SK-N-SH (cell line): ENCODE measurements around the gene TMEM117. TPM values are rescaled to one million over a fixed set of nuclear protein-coding genes. Genes with fewer than 3 reads are reported as not detected.

Experiments
- CTCF ChIA-PET: fragments of 300-600, 350-600 bp; formaldehyde crosslinking; extraction: SDS; loops from one replicate; lab custom pipeline; 2021; lab: Yijun Ruan, JAX
- POLR2A ChIA-PET: fragments of 350-600 bp; sonication (Branson Sonifier 250); formaldehyde crosslinking; extraction: SDS; loops from one replicate; lab custom pipeline; 2020; ENCODE audit warnings: antibody characterized with exemption, inconsistent platforms; lab: Yijun Ruan, JAX
- DNase-seq: peaks from one replicate; pipeline ENCODE4 v3.0.0; 2012
- H2AFZ ChIP-seq: fragments of 200-600 bp; sonication (generic); 2 replicates; pipeline ENCODE4 v1.8.1; 2016; ENCODE audit warnings: antibody characterized with exemption, mild to moderate bottlenecking, low read depth
- H3F3A ChIP-seq: fragments of 200-600 bp; sonication (generic); replicated peaks from 2 replicates; pipeline ENCODE3; 2016; ENCODE audit warnings: antibody characterized with exemption, mild to moderate bottlenecking; ENCODE audit not compliant: insufficient read depth
- H3K27ac ChIP-seq, 2 experiments: fragments of 200-500 bp in 1 of 2; fragments of 200-600 bp in 1 of 2; sonication (Bioruptor generic) in 1 of 2; sonication (generic), shearing (Covaris generic) in 1 of 2; 2 replicates each; pipeline versions ENCODE4 v1.5.1 to v1.6.1; 2014 to 2016; ENCODE audit warnings: low read depth in 2 of 2, inconsistent platforms in 1 of 2, low read length in 1 of 2, mild to moderate bottlenecking in 1 of 2, mixed read lengths in 1 of 2
- H3K27me3 ChIP-seq: fragments of 200-600 bp; sonication (generic), shearing (Covaris generic); 2 replicates; pipeline ENCODE4 v1.6.1; 2016; ENCODE audit warnings: mixed run types; ENCODE audit not compliant: insufficient read depth
- H3K36me3 ChIP-seq, 2 experiments: fragments of 200-500 bp in 1 of 2; fragments of 200-600 bp in 1 of 2; sonication (Bioruptor generic) in 1 of 2; sonication (generic) in 1 of 2; replicated peaks in 1 of 2; 2 replicates each; pipeline versions ENCODE3 to v1.5.1; 2014 to 2016; ENCODE audit warnings: low read length in 1 of 2, mild to moderate bottlenecking in 1 of 2; ENCODE audit not compliant: insufficient read depth in 2 of 2, control insufficient read depth in 1 of 2
- H3K4me1 ChIP-seq, 2 experiments: fragments of 200-500 bp in 1 of 2; fragments of 200-600 bp in 1 of 2; sonication (Bioruptor generic) in 1 of 2; sonication (generic), shearing (Covaris generic) in 1 of 2; 2 replicates each; pipeline versions ENCODE4 v1.5.1 to v1.6.1; 2014 to 2016; ENCODE audit warnings: low read depth in 1 of 2, low read length in 1 of 2, mixed run types in 1 of 2; ENCODE audit not compliant: insufficient read depth in 2 of 2, control insufficient read depth in 1 of 2
- H3K4me2 ChIP-seq: fragments of 200-600 bp; sonication (generic), shearing (Covaris generic); 2 replicates; pipeline ENCODE4 v1.6.1; 2017; ENCODE audit warnings: mixed run types
- H3K4me3 ChIP-seq, 2 experiments: fragments of 200-500 bp in 1 of 2; fragments of 200-600 bp in 1 of 2; sonication (Bioruptor generic) in 1 of 2; sonication (generic), shearing (Covaris generic) in 1 of 2; 2 replicates each; pipeline versions ENCODE4 v1.5.1 to v1.8.1; 2014 to 2016; ENCODE audit warnings: low read depth in 2 of 2, inconsistent platforms in 1 of 2, low read length in 1 of 2, mild to moderate bottlenecking in 1 of 2, mixed read lengths in 1 of 2, moderate library complexity in 1 of 2
- H3K79me2 ChIP-seq: fragments of 200-600 bp; sonication (generic); 2 replicates; pipeline ENCODE4 v1.8.1; 2017; ENCODE audit warnings: mild to moderate bottlenecking; ENCODE audit not compliant: insufficient read depth
- H3K9ac ChIP-seq: fragments of 200-600 bp; sonication (generic); 2 replicates; pipeline ENCODE4 v1.6.1; 2017; ENCODE audit warnings: mixed run types
- H3K9me2 ChIP-seq: fragments of 200-600 bp; sonication (generic); 2 replicates; pipeline ENCODE4 v1.6.1; 2017; ENCODE audit warnings: mixed run types
- H3K9me3 ChIP-seq: fragments of 200-600 bp; sonication (generic); 2 replicates; pipeline ENCODE4 v1.6.1; 2017; ENCODE audit warnings: mixed run types, mild to moderate bottlenecking, moderate library complexity
- H4K20me1 ChIP-seq: fragments of 200-600 bp; sonication (generic); 2 replicates; pipeline ENCODE4 v1.6.1; 2017; ENCODE audit warnings: mild to moderate bottlenecking, mixed run types; ENCODE audit not compliant: insufficient read depth
- CHD2 ChIP-seq: fragments of 150-350 bp; IDR thresholded peaks from 2 replicates; pipeline ENCODE4 v1.6.1; 2018; ENCODE audit warnings: low read length; ENCODE audit not compliant: partially characterized antibody
- ELF1 ChIP-seq: IDR thresholded peaks from 2 replicates; pipeline ENCODE4 v1.4.0; 2012
- EZH2phosphoT487 ChIP-seq: fragments of 200-600 bp; sonication (generic); IDR thresholded peaks from 2 replicates; pipeline ENCODE4 v1.6.1; 2017; ENCODE audit warnings: low read depth, mixed run types, mild to moderate bottlenecking, antibody characterized with exemption, moderate library complexity, borderline replicate concordance
- FOSL2 ChIP-seq: IDR thresholded peaks from 2 replicates; pipeline ENCODE4 v1.4.0; 2012; ENCODE audit warnings: low read depth, mild to moderate bottlenecking, moderate library complexity, borderline replicate concordance
- FOXM1 ChIP-seq: IDR thresholded peaks from 2 replicates; pipeline ENCODE4 v1.4.0; 2012; ENCODE audit warnings: low read depth, mild to moderate bottlenecking
- GABPA ChIP-seq: IDR thresholded peaks from 2 replicates; pipeline ENCODE4 v1.4.0; 2012; ENCODE audit warnings: low read depth, mild to moderate bottlenecking
- GATA2 ChIP-seq: sonication (generic); formaldehyde crosslinking; IDR thresholded peaks from 2 replicates; pipeline ENCODE4 v1.5.0; 2020; ENCODE audit warnings: mild to moderate bottlenecking, missing genetic modification reagents
- IRF3 ChIP-seq: fragments of 150-350 bp; IDR thresholded peaks from 2 replicates; pipeline ENCODE4 v1.6.1; 2016; ENCODE audit warnings: mild to moderate bottlenecking, low read depth, low read length
- JUND ChIP-seq: IDR thresholded peaks from 2 replicates; pipeline ENCODE4 v1.4.0; 2012
- MEF2A ChIP-seq: IDR thresholded peaks from 2 replicates; pipeline ENCODE4 v1.4.0; 2012; ENCODE audit warnings: low read depth, borderline replicate concordance
- NRF1 ChIP-seq: IDR thresholded peaks from 2 replicates; pipeline ENCODE4 v1.6.1; 2012; ENCODE audit warnings: low read depth, mild to moderate bottlenecking, low read length
- RCOR1 ChIP-seq: fragments of 150-350 bp; IDR thresholded peaks from 2 replicates; pipeline ENCODE4 v1.6.1; 2017; ENCODE audit warnings: antibody characterized with exemption, low read length
- RFX5 ChIP-seq: IDR thresholded peaks from 2 replicates; pipeline ENCODE4 v1.6.1; 2012; ENCODE audit warnings: mild to moderate bottlenecking, improper control_type of control experiment, low read length
- RXRA ChIP-seq: IDR thresholded peaks from 2 replicates; pipeline ENCODE4 v1.4.0; 2012; ENCODE audit warnings: low read depth, mild to moderate bottlenecking, borderline replicate concordance
- SIN3A ChIP-seq: IDR thresholded peaks from 2 replicates; pipeline ENCODE4 v1.6.1; 2012; ENCODE audit warnings: low read depth, mild to moderate bottlenecking, low read length, moderate library complexity, borderline replicate concordance
- TAF1 ChIP-seq: IDR thresholded peaks from 2 replicates; pipeline ENCODE4 v1.6.1; 2012; ENCODE audit warnings: low read depth, mild to moderate bottlenecking, low read length, moderate library complexity, borderline replicate concordance
- TEAD4 ChIP-seq: IDR thresholded peaks from 2 replicates; pipeline ENCODE4 v1.4.0; 2012; ENCODE audit warnings: mild to moderate bottlenecking, borderline replicate concordance; ENCODE audit not compliant: insufficient read depth
- YY1 ChIP-seq: IDR thresholded peaks from 2 replicates; pipeline ENCODE4 v1.4.0; 2012; ENCODE audit warnings: low read depth, mild to moderate bottlenecking
- WGBS: methylation state at CpG from one replicate; pipeline ENCODE4 v1.1.6; 2017; ENCODE audit warnings: low lambda C conversion rate; 5-methylcytosine and 5-hydroxymethylcytosine counted together
- polyA plus RNA-seq, 3 experiments: library from polyadenylated mRNA; depleted of rRNA; stranded (reverse); fragments of >200 nt; gene quantifications; 2 replicates each; pipeline ENCODE4 v1.2.3, GENCODE V29; 2012
- TF ChIP-seq, protein P1 (sequence below): fragments of 200-600 bp; sonication (generic); IDR thresholded peaks from 2 replicates; pipeline ENCODE4 v1.6.1; 2017; ENCODE audit warnings: antibody characterized with exemption, mild to moderate bottlenecking, moderate library complexity
- TF ChIP-seq, protein P2 (sequence below): IDR thresholded peaks from 2 replicates; pipeline ENCODE4 v1.4.0; 2012; ENCODE audit warnings: low read depth, borderline replicate concordance
- TF ChIP-seq, protein P3 (sequence below): IDR thresholded peaks from 2 replicates; pipeline ENCODE4; 2012

Gene TMEM117
- polyA plus RNA-seq, 1 of the 3 experiments (the other 2 are of a cell fraction) = 0.81 TPM

- Histone ChIP-seq H3K36me3 (no peaks in the 10 kb centered on the region), H3K79me2 (no peaks in the 10 kb centered on the region), H3K4me3 (no peak overlapping the region), H3K27ac (no peak overlapping the region), H3K9ac (no peak overlapping the region), H3K9me2 (no peaks in the 10 kb centered on the region), H3K4me1 (peaks cover 0 to 2% of the 10 kb centered on the region in 2 experiments; a peak in 1 of 4 replicates), H3K4me2 (no peak overlapping the region), H3K9me3 (no peaks in the 10 kb centered on the region), H2AFZ (no peak overlapping the region), H3F3A (no peaks in the 10 kb centered on the region), H4K20me1 (no peaks in the 10 kb centered on the region), H3K27me3 (no peaks in the 10 kb centered on the region)
- ChIA-PET CTCF (interaction anchor here (1.5 kb wide), 1 partner anchor 85 kb away, joined by 5 read pairs; no protein-coding TSS in a partner anchor), POLR2A (interaction anchor here (1.1 kb wide), 1 partner anchor 36 kb away, joined by 3 read pairs; no protein-coding TSS in a partner anchor)
- no peak for TF ChIP-seq ELF1
- TF ChIP-seq RCOR1 = no peak
- no peak for TF ChIP-seq TEAD4
- TF ChIP-seq, protein P1, sequence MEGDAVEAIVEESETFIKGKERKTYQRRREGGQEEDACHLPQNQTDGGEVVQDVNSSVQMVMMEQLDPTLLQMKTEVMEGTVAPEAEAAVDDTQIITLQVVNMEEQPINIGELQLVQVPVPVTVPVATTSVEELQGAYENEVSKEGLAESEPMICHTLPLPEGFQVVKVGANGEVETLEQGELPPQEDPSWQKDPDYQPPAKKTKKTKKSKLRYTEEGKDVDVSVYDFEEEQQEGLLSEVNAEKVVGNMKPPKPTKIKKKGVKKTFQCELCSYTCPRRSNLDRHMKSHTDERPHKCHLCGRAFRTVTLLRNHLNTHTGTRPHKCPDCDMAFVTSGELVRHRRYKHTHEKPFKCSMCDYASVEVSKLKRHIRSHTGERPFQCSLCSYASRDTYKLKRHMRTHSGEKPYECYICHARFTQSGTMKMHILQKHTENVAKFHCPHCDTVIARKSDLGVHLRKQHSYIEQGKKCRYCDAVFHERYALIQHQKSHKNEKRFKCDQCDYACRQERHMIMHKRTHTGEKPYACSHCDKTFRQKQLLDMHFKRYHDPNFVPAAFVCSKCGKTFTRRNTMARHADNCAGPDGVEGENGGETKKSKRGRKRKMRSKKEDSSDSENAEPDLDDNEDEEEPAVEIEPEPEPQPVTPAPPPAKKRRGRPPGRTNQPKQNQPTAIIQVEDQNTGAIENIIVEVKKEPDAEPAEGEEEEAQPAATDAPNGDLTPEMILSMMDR = no peak
- TF ChIP-seq NRF1 = no peak
- no peak for TF ChIP-seq MEF2A
- TF ChIP-seq YY1 = no peak
- TF ChIP-seq FOSL2 = no peak
- no peak for TF ChIP-seq FOXM1
- no peak for TF ChIP-seq RXRA
- TF ChIP-seq IRF3 = no peak
- TF ChIP-seq JUND = no peak
- TF ChIP-seq RFX5 = no peak
- TF ChIP-seq TAF1 = no peak
- no peak for TF ChIP-seq EZH2phosphoT487
- 79% methylated on average over 7 of the region's 7 CpGs for WGBS
- DNase-seq = no peak
Measured at GRCh38 chr12:43861015-43861839, 25.3 kb downstream of the TMEM117 start.

DNA sequence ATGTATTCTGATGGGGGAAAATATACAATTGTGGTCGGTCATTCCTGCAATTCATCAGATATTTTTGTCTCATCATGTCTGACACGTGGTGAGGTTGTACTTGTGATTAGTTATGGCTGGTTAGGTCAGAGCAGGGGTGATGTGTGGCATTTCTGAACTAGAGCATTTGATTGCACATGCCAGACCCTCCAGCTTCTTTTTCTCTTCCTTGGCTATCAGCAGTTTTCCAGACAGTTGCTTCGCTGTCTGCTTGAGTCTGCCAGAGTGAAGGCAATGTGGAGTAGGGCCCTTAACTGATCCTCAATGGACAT lies 25.9 kb downstream of the TMEM117 start:
- 77% methylated on average over 3 of the region's 3 CpGs for WGBS
- H3K9ac ChIP-seq = no peak overlapping the region
- POLR2A ChIA-PET = interaction anchor here (1.1 kb wide), 1 partner anchor 37 kb away, joined by 3 read pairs; no protein-coding TSS in a partner anchor
- H3K4me2 ChIP-seq = no peak overlapping the region
- DNase-seq = no peak
- no peak overlapping the region for H3K27ac ChIP-seq
- no peak overlapping the region for H3K4me3 ChIP-seq
- CTCF ChIA-PET = interaction anchor here (1.5 kb wide), 1 partner anchor 85 kb away, joined by 5 read pairs; no protein-coding TSS in a partner anchor
- H3K9me2 ChIP-seq = no peaks in the 10 kb centered on the region
- no peaks in the 10 kb centered on the region for H3K79me2 ChIP-seq
- peaks cover 0 to 2% of the 10 kb centered on the region in 2 experiments; a peak in 1 of 4 replicates for H3K4me1 ChIP-seq
- H3K9me3 ChIP-seq = no peaks in the 10 kb centered on the region
- no peaks in the 10 kb centered on the region for H4K20me1 ChIP-seq
- H3K36me3 ChIP-seq = no peaks in the 10 kb centered on the region
- no peaks in the 10 kb centered on the region for H3F3A ChIP-seq
- H3K27me3 ChIP-seq = no peaks in the 10 kb centered on the region
- H2AFZ ChIP-seq = no peak overlapping the region
- TF ChIP-seq JUND (no peak), GABPA (no peak), CHD2 (no peak), RXRA (no peak), GATA2 (CRISPR knock-in tag) (no peak), FOSL2 (no peak), SIN3A (no peak), TEAD4 (no peak)
- TF ChIP-seq, protein P2, sequence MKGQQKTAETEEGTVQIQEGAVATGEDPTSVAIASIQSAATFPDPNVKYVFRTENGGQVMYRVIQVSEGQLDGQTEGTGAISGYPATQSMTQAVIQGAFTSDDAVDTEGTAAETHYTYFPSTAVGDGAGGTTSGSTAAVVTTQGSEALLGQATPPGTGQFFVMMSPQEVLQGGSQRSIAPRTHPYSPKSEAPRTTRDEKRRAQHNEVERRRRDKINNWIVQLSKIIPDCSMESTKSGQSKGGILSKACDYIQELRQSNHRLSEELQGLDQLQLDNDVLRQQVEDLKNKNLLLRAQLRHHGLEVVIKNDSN = no peak
- TF ChIP-seq, protein P3, sequence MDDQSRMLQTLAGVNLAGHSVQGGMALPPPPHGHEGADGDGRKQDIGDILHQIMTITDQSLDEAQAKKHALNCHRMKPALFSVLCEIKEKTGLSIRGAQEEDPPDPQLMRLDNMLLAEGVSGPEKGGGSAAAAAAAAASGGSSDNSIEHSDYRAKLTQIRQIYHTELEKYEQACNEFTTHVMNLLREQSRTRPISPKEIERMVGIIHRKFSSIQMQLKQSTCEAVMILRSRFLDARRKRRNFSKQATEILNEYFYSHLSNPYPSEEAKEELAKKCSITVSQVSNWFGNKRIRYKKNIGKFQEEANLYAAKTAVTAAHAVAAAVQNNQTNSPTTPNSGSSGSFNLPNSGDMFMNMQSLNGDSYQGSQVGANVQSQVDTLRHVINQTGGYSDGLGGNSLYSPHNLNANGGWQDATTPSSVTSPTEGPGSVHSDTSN = no peak
